ENCODE measurements around the gene HOXA4.

DNA sequence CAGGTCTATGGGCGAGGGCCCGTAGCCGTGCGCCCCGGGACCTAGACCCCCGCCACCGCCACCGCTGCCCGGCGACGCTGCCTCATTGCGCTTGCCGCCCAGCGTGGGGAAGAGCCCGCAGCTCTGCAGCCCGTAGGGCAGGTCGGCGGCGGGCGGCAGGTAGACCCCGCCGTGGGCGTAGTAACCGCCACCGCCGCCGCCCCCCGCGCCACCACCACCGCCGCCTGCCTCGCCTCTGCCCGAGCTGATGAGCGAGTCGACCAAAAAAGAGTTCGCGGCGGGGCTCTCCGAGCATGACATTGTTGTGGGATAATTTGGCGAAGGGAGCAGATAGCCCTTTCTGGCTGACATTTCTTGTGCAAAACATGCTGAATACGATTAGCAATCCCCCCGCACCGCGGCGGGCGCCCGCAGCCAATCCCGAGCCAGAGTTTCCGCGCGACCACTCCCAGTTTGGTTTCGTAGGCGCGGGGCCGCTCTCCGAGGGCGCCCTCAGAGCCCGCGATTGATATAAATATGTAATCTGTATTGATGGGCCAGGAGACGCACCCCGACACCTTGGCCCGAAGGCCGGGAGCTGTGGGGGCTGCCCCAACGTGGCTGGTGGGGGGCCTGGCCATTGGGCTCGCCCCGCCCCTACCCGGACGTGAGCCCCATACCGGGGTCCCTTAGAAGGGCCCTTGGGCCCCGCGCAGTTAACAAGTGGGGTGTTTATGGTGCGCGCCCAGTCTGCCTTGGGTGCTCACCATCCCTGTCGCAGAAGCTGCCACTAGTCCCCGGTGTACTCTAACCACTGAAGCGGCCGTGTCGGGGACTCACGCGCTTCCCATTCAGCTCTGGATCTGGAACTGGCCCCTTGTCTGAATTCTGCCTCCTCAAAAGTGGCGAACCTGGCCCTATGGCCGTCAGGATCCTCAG lies 43.7 kb upstream of the HOXA4 start, which contains the start of gene HOXA10:
- TF ChIP-seq, protein P1, sequence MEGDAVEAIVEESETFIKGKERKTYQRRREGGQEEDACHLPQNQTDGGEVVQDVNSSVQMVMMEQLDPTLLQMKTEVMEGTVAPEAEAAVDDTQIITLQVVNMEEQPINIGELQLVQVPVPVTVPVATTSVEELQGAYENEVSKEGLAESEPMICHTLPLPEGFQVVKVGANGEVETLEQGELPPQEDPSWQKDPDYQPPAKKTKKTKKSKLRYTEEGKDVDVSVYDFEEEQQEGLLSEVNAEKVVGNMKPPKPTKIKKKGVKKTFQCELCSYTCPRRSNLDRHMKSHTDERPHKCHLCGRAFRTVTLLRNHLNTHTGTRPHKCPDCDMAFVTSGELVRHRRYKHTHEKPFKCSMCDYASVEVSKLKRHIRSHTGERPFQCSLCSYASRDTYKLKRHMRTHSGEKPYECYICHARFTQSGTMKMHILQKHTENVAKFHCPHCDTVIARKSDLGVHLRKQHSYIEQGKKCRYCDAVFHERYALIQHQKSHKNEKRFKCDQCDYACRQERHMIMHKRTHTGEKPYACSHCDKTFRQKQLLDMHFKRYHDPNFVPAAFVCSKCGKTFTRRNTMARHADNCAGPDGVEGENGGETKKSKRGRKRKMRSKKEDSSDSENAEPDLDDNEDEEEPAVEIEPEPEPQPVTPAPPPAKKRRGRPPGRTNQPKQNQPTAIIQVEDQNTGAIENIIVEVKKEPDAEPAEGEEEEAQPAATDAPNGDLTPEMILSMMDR (IDR thresholded peaks at IDR 0.05) = no peak
- no peak for TF ChIP-seq POLR2A (IDR thresholded peaks at IDR 0.05)
